Measurements from ENCODE around the gene PRMT2.
"Not testable (repeated sequence)": the region's sequence is repeated elsewhere in the genome, so short reads cannot be mapped to it uniquely, and the experiment has no call there.

PRMT2 gene

GRCh38 chr21:46645840-46646239, 10.4 kb downstream of the PRMT2 start:
- FAIRE-seq: no peak

DNA sequence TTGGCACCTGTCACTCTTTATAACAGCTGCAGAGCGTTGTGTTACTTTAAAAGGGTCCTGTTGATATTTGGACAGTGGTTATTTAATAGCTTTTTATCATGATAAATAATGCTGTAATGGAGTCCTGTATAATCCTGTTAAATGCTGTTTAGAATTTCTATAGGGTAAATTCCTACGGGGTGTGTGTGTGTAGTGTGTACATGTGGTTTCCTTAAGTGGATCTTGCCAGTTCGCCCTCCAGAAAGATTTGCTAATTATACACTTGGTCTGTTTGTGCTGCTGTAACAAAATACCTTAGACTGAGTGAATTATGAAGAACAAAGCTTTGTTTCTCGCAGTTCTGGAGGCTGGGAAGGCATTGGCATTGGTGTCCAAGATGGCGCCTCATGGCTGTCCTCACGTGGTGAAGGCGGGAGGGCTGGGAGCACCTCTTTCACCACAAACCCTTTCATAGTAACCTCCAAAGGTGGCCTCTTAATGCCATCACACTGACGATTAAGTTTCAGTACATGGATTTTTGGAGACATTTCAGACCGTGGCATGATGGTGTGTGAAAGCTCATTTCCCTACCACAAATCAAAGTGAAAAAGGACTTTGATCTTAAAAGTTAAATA, 11.2 kb downstream of the PRMT2 start:
- no peak for FAIRE-seq

DNA sequence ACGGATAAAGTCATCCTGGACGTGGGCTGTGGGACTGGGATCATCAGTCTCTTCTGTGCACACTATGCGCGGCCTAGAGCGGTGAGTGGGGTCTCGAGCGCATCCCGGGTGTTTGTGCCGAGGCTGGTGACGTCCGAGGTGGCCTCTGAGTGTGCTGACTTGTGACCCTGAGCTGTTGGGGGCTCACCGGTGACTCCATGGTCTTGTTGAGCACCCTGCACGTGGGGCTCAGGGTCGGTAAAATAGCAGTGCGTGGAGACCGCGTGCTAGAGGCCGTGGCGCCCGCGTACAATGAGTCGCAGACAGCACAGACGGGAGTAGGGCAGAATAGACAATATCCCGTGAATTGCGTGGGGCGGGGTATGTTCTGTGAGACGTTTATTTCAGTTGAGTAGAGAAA, 13.1 kb downstream of the PRMT2 start:
- FAIRE-seq: no peak

DNA sequence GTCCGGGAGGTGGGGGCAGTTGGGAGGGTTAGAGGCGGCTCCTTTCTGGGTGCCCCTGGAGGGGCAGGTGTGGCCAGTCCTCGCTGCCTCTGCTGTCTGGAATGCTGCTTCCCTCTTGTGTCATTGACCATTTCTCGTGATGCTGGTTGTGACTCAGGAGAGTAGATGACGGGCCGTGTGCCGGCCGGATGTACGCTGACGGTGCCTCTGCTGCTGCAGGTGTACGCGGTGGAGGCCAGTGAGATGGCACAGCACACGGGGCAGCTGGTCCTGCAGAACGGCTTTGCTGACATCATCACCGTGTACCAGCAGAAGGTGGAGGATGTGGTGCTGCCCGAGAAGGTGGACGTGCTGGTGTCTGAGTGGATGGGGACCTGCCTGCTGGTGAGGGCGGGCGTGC, 13.9 kb downstream of the PRMT2 start:
- no peak for FAIRE-seq

- no peak for FAIRE-seq
Measured at GRCh38 chr21:46650476-46651098, 15.1 kb downstream of the PRMT2 start.

- no peak for FAIRE-seq
Measured at GRCh38 chr21:46651121-46651520, 15.6 kb downstream of the PRMT2 start.

GRCh38 chr21:46655230-46655629, 19.8 kb downstream of the PRMT2 start:
- FAIRE-seq: no peak

GRCh38 chr21:46656820-46657219, 21.3 kb downstream of the PRMT2 start:
- FAIRE-seq: no peak

GRCh38 chr21:46660505-46660904, 25.0 kb downstream of the PRMT2 start:
- FAIRE-seq: no peak

GRCh38 chr21:46661211-46661625, 25.7 kb downstream of the PRMT2 start:
- no peak for FAIRE-seq

GRCh38 chr21:46661642-46662366, 26.3 kb downstream of the PRMT2 start:
- FAIRE-seq: no peak

DNA sequence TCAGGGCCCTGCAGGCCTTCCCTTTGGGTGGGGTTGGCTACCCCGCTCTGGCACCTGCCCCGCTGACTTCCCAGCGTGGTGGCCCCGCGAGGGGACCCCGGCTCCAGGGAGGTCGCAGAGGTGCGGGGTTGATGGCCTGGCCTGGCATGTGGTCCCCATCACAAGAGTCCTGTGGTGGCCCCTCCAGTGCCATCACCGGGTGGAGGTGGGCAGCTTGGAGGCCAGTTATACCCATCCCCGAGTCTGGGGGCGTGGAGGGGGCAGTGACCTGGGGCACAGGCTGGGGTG, 26.8 kb downstream of the PRMT2 start:
- no peak for FAIRE-seq

- FAIRE-seq: no peak
Measured at GRCh38 chr21:46662765-46663500, 27.5 kb downstream of the PRMT2 start.

GRCh38 chr21:46663754-46664153, 28.3 kb downstream of the PRMT2 start:
- FAIRE-seq: no peak

- FAIRE-seq: no peak
Measured at GRCh38 chr21:46664316-46664995, 29.0 kb downstream of the PRMT2 start.

- FAIRE-seq: no peak
Measured at GRCh38 chr21:46665566-46665965, 30.1 kb downstream of the PRMT2 start.

- FAIRE-seq: no peak
Measured at GRCh38 chr21:46666941-46667740, 31.7 kb downstream of the PRMT2 start.

DNA sequence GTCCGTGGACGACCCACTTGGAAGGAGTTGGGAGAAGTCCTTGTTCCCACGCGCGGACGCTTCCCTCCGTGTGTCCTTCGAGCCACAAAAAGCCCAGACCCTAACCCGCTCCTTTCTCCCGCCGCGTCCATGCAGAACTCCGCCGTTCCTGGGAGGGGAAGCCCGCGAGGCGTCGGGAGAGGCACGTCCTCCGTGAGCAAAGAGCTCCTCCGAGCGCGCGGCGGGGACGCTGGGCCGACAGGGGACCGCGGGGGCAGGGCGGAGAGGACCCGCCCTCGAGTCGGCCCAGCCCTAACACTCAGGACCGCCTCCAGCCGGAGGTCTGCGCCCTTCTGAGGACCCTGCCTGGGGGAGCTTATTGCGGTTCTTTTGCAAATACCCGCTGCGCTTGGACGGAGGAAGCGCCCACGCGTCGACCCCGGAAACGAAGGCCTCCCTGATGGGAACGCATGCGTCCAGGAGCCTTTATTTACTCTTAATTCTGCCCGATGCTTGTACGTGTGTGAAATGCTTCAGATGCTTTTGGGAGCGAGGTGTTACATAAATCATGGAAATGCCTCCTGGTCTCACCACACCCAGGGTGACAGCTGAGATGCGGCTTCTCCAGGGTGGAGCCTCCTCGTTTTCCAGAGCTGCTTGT, 32.4 kb downstream of the PRMT2 start:
- FAIRE-seq: no peak

- peak; percentile 23 for FAIRE-seq
Measured at GRCh38 chr21:46668381-46668780, 32.9 kb downstream of the PRMT2 start.

- not testable (repeated sequence) for FAIRE-seq
Measured at GRCh38 chr21:46668904-46669303, 33.4 kb downstream of the PRMT2 start.

DNA sequence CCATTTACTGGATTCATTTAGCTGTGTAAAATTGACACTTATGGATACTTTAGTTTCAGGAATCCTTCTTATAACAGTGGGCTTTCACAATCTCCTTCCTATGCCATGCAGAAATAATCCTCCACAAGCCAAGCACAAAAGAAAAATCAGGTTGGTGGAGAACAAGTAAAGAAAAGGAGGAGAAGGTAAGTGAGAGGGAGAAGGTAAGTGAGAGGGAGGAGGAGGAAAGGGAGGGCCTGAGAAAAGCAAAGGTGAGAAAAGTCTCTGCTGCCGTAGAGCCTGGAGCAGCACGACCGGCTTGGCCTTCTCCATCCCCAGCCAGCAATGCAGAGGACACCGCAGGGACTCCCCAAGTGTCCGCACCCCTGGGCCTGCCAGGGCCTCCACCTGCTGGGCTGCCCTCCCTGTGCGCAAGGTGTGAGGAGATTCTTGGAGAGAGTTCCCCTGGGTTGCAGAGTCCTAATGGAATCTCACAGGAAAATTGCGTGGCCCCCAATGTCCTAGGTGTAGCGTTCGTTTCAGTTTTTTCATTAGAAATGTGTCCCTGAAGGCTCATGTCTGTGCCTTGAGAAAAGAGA, 39.0 kb downstream of the PRMT2 start:
- no peak for FAIRE-seq

All from endometrium (tissue), 2 donors.